AG04450 (cell line): ENCODE measurements around the gene SCUBE1. TPM values are rescaled to one million over a fixed set of nuclear protein-coding genes. Genes with fewer than 3 reads are reported as not detected.

Source experiments
- CTCF ChIA-PET: fragments of 300-600, 350-600 bp; formaldehyde crosslinking; extraction: SDS; loops from one replicate; lab custom pipeline; 2022; ENCODE audit warnings: antibody characterized with exemption, inconsistent platforms; lab: Charles Lee
- POLR2A ChIA-PET: fragments of 350-600 bp; formaldehyde crosslinking; extraction: SDS; loops from one replicate; lab custom pipeline; 2021; ENCODE audit warnings: antibody characterized with exemption, inconsistent platforms; lab: Yijun Ruan, JAX
- DNase-seq: peaks from one replicate; pipeline ENCODE4 v3.0.0-alpha.2; 2011; ENCODE audit warnings: low read depth, low spot score
- H3K27ac ChIP-seq: one replicate; pipeline ENCODE4 v1.5.1; 2012; ENCODE audit warnings: low read depth, low read length, control low read depth
- H3K27me3 ChIP-seq: one replicate; pipeline ENCODE4 v1.6.0; 2012; ENCODE audit warnings: low read length; ENCODE audit not compliant: control insufficient read depth, insufficient read depth
- H3K4me3 ChIP-seq: 2 replicates; pipeline ENCODE4 v1.5.1; 2011; ENCODE audit warnings: mild to moderate bottlenecking, low read depth, low read length, control low read depth
- H3K9me3 ChIP-seq: 2 replicates; pipeline ENCODE4 v1.5.1; 2012; ENCODE audit warnings: low read length; ENCODE audit not compliant: control insufficient read depth, insufficient read depth
- polyA plus RNA-seq: library from polyadenylated mRNA; depleted of rRNA; stranded (reverse); fragments of >200 nt; gene quantifications from 2 replicates; pipeline ENCODE4 v1.2.3, GENCODE V29; 2011
- TF ChIP-seq, protein P1 (sequence below): IDR thresholded peaks from 2 replicates; pipeline ENCODE4 v1.5.1; 2011; ENCODE audit warnings: low read depth, low read length, control low read depth, inconsistent platforms

The SCUBE1 gene
- polyA plus RNA-seq, 1 experiment = not detected

GRCh38 chr22:43252319-43252718, 90.9 kb downstream of the SCUBE1 start:
- H3K4me3 ChIP-seq = no peak overlapping the region
- H3K27me3 ChIP-seq = peaks cover 30% of the 10 kb centered on the region
- TF ChIP-seq, protein P1, sequence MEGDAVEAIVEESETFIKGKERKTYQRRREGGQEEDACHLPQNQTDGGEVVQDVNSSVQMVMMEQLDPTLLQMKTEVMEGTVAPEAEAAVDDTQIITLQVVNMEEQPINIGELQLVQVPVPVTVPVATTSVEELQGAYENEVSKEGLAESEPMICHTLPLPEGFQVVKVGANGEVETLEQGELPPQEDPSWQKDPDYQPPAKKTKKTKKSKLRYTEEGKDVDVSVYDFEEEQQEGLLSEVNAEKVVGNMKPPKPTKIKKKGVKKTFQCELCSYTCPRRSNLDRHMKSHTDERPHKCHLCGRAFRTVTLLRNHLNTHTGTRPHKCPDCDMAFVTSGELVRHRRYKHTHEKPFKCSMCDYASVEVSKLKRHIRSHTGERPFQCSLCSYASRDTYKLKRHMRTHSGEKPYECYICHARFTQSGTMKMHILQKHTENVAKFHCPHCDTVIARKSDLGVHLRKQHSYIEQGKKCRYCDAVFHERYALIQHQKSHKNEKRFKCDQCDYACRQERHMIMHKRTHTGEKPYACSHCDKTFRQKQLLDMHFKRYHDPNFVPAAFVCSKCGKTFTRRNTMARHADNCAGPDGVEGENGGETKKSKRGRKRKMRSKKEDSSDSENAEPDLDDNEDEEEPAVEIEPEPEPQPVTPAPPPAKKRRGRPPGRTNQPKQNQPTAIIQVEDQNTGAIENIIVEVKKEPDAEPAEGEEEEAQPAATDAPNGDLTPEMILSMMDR = no peak
- ChIA-PET CTCF (interaction anchor here (1.5 kb wide), 1 partner anchor 94 kb away, joined by 3 read pairs; no protein-coding TSS in a partner anchor), POLR2A (no interaction called here)
- no peaks in the 10 kb centered on the region for H3K9me3 ChIP-seq
- no peak overlapping the region for H3K27ac ChIP-seq
- DNase-seq = no peak

- Histone ChIP-seq H3K27me3 (peaks cover 24% of the 10 kb centered on the region), H3K4me3 (no peak overlapping the region), H3K9me3 (no peaks in the 10 kb centered on the region; the same call in 1 of the 2 replicates), H3K27ac (no peak overlapping the region)
- TF ChIP-seq, protein P1 = no peak
- ChIA-PET CTCF (interaction anchor here (0.7 to 1.0 kb wide), 2 partner anchors 18 to 19 kb away, joined by 3 read pairs; no protein-coding TSS in a partner anchor), POLR2A (interaction anchor here (0.5 kb wide), 1 partner anchor 103 kb away, joined by 3 read pairs; no protein-coding TSS in a partner anchor)
- DNase-seq = no peak
Measured at GRCh38 chr22:43249789-43250471, 93.2 kb downstream of the SCUBE1 start.

DNA sequence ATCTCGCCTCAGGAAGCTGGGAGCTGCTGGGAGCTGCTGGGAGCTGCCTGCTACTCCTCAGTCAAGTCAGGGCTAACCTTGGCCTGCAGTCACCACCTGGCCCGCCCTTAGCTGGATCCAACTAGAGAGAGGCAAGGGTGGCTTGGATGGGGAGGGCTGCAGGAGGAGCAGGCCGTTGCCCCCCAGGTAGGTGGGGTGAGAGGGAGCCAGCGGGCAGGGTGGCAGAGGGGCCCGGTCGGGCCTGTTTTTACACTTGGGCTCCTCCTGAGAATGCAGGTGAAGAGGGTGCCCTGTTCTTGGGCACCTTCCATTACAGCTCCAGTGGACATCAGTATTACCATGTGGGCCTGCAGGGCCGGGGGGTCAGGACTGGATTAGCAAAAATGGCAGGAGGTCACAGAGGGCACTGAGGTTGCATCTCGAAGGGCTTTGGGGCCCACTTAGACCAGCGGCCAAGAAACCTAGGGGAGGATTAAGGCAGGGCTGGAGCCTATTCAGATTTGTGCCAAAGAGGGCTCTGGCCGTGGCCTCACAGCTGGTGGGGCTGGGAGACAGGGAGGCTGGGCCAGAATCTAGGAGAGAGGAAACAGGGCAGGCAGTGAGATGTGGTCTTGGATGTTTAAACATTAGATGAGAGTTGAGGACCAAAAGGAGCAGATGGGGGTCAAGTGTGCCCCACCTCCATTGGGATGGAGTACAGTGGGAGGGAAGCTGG, 95.5 kb downstream of the SCUBE1 start:
- DNase-seq = no peak
- ChIA-PET POLR2A (no interaction called here), CTCF (interaction anchor here (0.8 kb wide), 1 partner anchor 16 kb away, joined by 3 read pairs; no protein-coding TSS in a partner anchor)
- peaks cover 27% of the 10 kb centered on the region for H3K27me3 ChIP-seq
- H3K4me3 ChIP-seq = no peak overlapping the region
- TF ChIP-seq, protein P1 = no peak
- H3K27ac ChIP-seq = no peak overlapping the region
- no peaks in the 10 kb centered on the region; the same call in 1 of the 2 replicates for H3K9me3 ChIP-seq

GRCh38 chr22:43246188-43246587, 97.0 kb downstream of the SCUBE1 start:
- Histone ChIP-seq H3K27me3 (peaks cover 19% of the 10 kb centered on the region), H3K4me3 (no peak overlapping the region), H3K9me3 (no peaks in the 10 kb centered on the region; the same call in 1 of the 2 replicates), H3K27ac (no peak overlapping the region)
- ChIA-PET CTCF (interaction anchor here (0.7 to 1.5 kb wide), 3 partner anchors 14 to 140 kb away, joined by 3 to 6 read pairs (median 3); no protein-coding TSS in a partner anchor), POLR2A (interaction anchor here (0.6 kb wide), 2 partner anchors 12 to 140 kb away, joined by 8 to 9 read pairs; no protein-coding TSS in a partner anchor)
- TF ChIP-seq, protein P1 = no peak
- DNase-seq = no peak
